Measurements from ENCODE around the gene RAB6B.

The RAB6B gene

DNA sequence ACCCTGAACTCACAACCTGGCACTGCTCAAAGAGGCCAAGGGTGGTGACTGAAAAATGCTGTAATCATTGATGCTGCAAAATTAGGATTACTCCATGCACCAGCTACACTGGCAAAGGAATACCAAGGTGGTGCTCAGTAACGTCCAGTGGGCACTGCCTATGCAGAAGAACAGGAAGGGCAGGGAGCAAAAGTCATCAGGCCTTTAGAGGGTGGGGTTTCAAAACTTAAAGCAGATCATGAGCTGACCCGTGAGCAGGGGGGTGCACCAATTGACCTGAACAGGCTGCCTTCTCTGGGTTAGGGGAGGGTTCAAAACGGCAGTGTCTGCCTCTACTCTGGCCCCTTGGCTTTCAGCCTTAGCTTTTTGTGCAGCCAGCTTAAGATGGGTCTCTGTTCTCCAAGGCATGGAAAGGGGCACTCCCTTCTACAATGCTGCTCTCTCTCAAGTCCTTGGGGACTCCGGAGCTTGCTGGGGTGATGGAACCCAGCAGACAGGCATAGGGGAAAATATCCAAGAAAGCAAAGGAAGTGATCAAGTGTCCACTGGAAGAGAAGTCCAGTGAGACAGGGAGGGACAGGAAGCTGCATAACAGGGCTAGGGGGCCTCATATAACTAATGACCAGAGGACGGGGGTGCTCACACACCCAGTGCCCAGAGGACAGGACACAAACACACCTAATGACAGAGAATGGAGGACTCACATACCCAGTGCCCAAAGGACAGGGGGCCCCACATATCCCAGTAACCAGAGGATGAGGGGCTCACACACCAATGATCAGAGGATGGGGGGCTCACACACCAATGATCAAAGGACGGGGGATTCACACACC, 11.4 kb downstream of the RAB6B start:
- Histone ChIP-seq H3K4me3 (ENCODE audit: low read length) (no peak overlapping the region), H3K27ac (ENCODE audit: low read length) (no peak overlapping the region), H3K36me3 (replicated peaks; ENCODE audit: low read depth, low read length) (no peaks in the 10 kb centered on the region), H3K4me1 (ENCODE audit: low read length) (no peaks in the 10 kb centered on the region), H3K4me2 (ENCODE audit: low read length) (no peak overlapping the region), H3K9ac (ENCODE audit: low read length) (no peak overlapping the region), H2AFZ (ENCODE audit: low read depth, low read length) (no peak overlapping the region), H3K79me2 (ENCODE audit: low read length) (no peaks in the 10 kb centered on the region), H4K20me1 (ENCODE audit: insufficient read depth, low read length) (no peaks in the 10 kb centered on the region), H3K9me3 (ENCODE audit: insufficient read depth, low read length) (no peaks in the 10 kb centered on the region), H3K27me3 (ENCODE audit: low read depth, low read length) (peaks cover 17% of the 10 kb centered on the region)
- TF ChIP-seq CTCF (IDR thresholded peaks at IDR 0.05; ENCODE audit: low read depth, low read length), result no peak
- TF ChIP-seq EZH2phosphoT487 (IDR thresholded peaks at IDR 0.05; ENCODE audit: low read depth), result no peak

DNA sequence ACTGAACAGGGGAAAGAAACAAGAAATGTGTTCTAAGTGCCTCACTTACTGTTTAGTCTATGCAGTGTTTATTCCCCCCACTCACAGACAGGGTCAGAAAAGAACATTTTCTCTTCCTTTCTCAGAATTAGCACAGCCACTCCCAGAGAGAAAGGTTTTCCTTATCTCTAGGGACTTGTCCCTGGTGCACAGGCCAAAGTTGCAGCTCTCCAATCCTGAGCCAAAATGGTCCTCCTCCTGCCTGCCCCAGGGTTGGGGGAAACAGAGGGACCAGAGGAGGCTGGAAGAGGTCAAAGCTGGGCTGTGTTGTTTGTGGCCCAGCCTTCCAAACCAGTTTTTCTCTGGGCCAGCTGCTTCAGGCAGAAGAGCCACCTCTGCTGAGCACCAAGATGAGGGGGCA, 12.0 kb downstream of the RAB6B start:
- no peaks in the 10 kb centered on the region for H3K4me1 ChIP-seq (ENCODE audit: low read length)
- no peak overlapping the region for H3K27ac ChIP-seq (ENCODE audit: low read length)
- H3K9ac ChIP-seq (ENCODE audit: low read length), result no peak overlapping the region
- H3K4me3 ChIP-seq (ENCODE audit: low read length), result no peak overlapping the region
- no peaks in the 10 kb centered on the region for H3K36me3 ChIP-seq (replicated peaks; ENCODE audit: low read depth, low read length)
- H3K79me2 ChIP-seq (ENCODE audit: low read length), result no peaks in the 10 kb centered on the region
- H3K4me2 ChIP-seq (ENCODE audit: low read length), result no peak overlapping the region
- H3K27me3 ChIP-seq (ENCODE audit: low read depth, low read length), result peaks cover 17% of the 10 kb centered on the region
- H4K20me1 ChIP-seq (ENCODE audit: insufficient read depth, low read length), result no peaks in the 10 kb centered on the region
- no peak overlapping the region for H2AFZ ChIP-seq (ENCODE audit: low read depth, low read length)
- no peak for TF ChIP-seq CTCF (IDR thresholded peaks at IDR 0.05; ENCODE audit: low read depth, low read length)
- TF ChIP-seq EZH2phosphoT487 (IDR thresholded peaks at IDR 0.05; ENCODE audit: low read depth), result no peak
- H3K9me3 ChIP-seq (ENCODE audit: insufficient read depth, low read length), result no peaks in the 10 kb centered on the region

DNA sequence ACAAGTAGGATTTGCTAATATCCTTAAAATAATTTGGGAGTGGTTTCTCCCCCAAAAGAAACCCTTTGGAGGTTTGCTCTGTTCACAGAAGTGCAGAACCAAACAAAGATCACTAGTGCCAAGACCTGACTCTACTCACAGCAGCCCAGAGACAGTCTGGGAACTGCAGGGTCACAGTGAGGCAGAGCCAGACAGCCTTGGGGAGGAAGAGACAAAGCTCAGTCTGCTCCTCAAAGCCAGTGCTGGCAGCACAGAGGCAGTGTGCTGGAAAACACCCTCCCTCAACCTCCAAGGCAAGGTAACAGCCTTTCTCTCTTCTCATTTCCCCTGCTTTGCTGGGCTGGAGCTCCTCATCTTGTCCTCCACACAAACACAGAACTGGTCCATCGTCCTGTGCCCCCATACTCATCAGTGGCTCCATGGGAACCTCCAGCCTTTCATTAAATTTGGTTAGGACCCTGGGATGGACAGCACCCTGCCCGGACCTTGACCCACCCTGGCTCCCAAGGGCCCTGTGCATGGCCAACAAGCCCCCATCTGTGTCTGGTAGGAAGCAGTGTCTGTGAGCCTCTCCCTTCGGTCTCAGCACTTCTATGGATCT, 12.6 kb downstream of the RAB6B start:
- Histone ChIP-seq H3K4me1 (ENCODE audit: low read length) (no peaks in the 10 kb centered on the region), H3K36me3 (replicated peaks; ENCODE audit: low read depth, low read length) (no peaks in the 10 kb centered on the region), H3K27me3 (ENCODE audit: low read depth, low read length) (peaks cover 19% of the 10 kb centered on the region), H3K4me2 (ENCODE audit: low read length) (no peak overlapping the region), H3K27ac (ENCODE audit: low read length) (no peak overlapping the region), H3K9me3 (ENCODE audit: insufficient read depth, low read length) (0 out of 2 replicates have a peak, but pooled peaks cover 1% of the 10 kb centered on the region), H3K4me3 (ENCODE audit: low read length) (no peak overlapping the region), H2AFZ (ENCODE audit: low read depth, low read length) (no peak overlapping the region), H3K79me2 (ENCODE audit: low read length) (no peaks in the 10 kb centered on the region), H4K20me1 (ENCODE audit: insufficient read depth, low read length) (no peaks in the 10 kb centered on the region), H3K9ac (ENCODE audit: low read length) (no peak overlapping the region)
- TF ChIP-seq CTCF (IDR thresholded peaks at IDR 0.05; ENCODE audit: low read depth, low read length), result no peak
- no peak for TF ChIP-seq EZH2phosphoT487 (IDR thresholded peaks at IDR 0.05; ENCODE audit: low read depth)

All from OCI-LY3 (cell line).